Smooth muscle cell (in vitro differentiated cells): ENCODE measurements around the gene THSD4. TPM values are rescaled to one million over a fixed set of nuclear protein-coding genes. Genes with fewer than 3 reads are reported as not detected.

ENCODE experiments used
- DNase-seq: peaks from one replicate; lab custom pipeline; 2025; ENCODE audit not compliant: unreplicated experiment; lab: John Stamatoyannopoulos, UW
- H2AFZ ChIP-seq: fragments of 200-600 bp; sonication (generic); 2 replicates; pipeline ENCODE4 v1.6.0; 2016; ENCODE audit warnings: antibody characterized with exemption, low read depth, mild to moderate bottlenecking
- H3F3A ChIP-seq: fragments of 200-600 bp; sonication (generic); 2 replicates; pipeline ENCODE4 v1.6.0; 2017; ENCODE audit warnings: antibody characterized with exemption, low read depth
- H3K27ac ChIP-seq: fragments of 200-600 bp; sonication (generic); 2 replicates; pipeline ENCODE4 v1.5.1; 2016; ENCODE audit warnings: low read depth, mild to moderate bottlenecking
- H3K27me3 ChIP-seq: fragments of 200-600 bp; sonication (generic); 2 replicates; pipeline ENCODE4 v1.6.1; 2016; ENCODE audit warnings: low read depth, mild to moderate bottlenecking
- H3K36me3 ChIP-seq: fragments of 200-600 bp; sonication (generic); 2 replicates; pipeline ENCODE4 v1.5.1; 2016; ENCODE audit warnings: low read depth
- H3K4me1 ChIP-seq: fragments of 200-600 bp; sonication (generic); 2 replicates; pipeline ENCODE4 v1.5.1; 2016; ENCODE audit warnings: low read depth
- H3K4me2 ChIP-seq: fragments of 200-600 bp; sonication (generic); 2 replicates; pipeline ENCODE4 v1.6.0; 2016; ENCODE audit warnings: mild to moderate bottlenecking
- H3K4me3 ChIP-seq: fragments of 200-600 bp; sonication (generic); 2 replicates; pipeline ENCODE4 v1.5.1; 2016; ENCODE audit warnings: mild to moderate bottlenecking
- H3K79me2 ChIP-seq: fragments of 200-600 bp; sonication (generic); 2 replicates; pipeline ENCODE4 v1.6.0; 2016; ENCODE audit warnings: low read depth, mild to moderate bottlenecking
- H3K9ac ChIP-seq: fragments of 200-600 bp; sonication (generic); 2 replicates; pipeline ENCODE4 v1.6.0; 2016; ENCODE audit warnings: low read depth
- H3K9me3 ChIP-seq: fragments of 200-600 bp; sonication (generic); replicated peaks from 2 replicates; pipeline ENCODE4 v1.5.1; 2016; ENCODE audit warnings: low read depth
- H4K20me1 ChIP-seq: fragments of 200-600 bp; sonication (generic); 2 replicates; pipeline ENCODE4 v1.6.0; 2016; ENCODE audit warnings: low read depth
- WGBS: methylation state at CpG from one replicate; pipeline ENCODE4 v1.1.7; 2016; ENCODE audit warnings: low lambda C conversion rate; 5-methylcytosine and 5-hydroxymethylcytosine counted together
- polyA plus RNA-seq: library from polyadenylated mRNA; unstranded; fragments of >200 nt; fragmentation: Nextera tagmentation; extraction: Ambion mirVana; gene quantifications from 2 replicates; pipeline ENCODE4 v1.2.1, GENCODE V29; 2016
- total RNA-seq: library from RNA; depleted of rRNA; stranded (reverse); fragments of >200 nt; gene quantifications from 2 replicates; pipeline ENCODE4 v1.2.3, GENCODE V29; 2014
- TF ChIP-seq, protein P1 (sequence below): fragments of 200-600 bp; sonication (generic); IDR thresholded peaks from 2 replicates; pipeline ENCODE4 v1.5.1; 2017; ENCODE audit warnings: borderline replicate concordance, mild to moderate bottlenecking, antibody characterized with exemption; ENCODE audit not compliant: insufficient read depth, poor library complexity, severe bottlenecking

The THSD4 gene
- total and polyA plus RNA-seq, 2 experiments from 2014 or later: 2.5 to 4.1 TPM

DNA sequence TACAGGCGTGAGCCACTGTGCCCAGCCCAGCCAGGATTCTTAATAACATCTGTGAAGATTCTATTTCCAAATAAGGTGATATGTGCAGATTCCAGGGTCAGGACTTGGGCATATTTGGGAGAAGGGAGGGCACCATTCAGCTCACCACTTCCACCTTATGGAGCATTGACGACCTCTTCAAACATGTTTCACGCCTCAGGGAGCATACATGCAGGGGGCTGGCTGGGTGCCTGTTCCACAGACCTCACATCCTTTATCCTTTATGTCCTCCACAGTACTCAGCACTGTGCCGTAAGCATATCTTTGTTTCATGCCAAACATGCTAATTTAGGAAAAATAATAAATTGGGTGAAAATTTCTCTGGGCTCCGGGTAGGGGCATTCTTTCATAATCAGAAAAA lies 229.0 kb downstream of the THSD4 start:
- no peaks in the 10 kb centered on the region for H3K36me3 ChIP-seq
- H2AFZ ChIP-seq: no peak overlapping the region
- no peak for DNase-seq
- H3K4me1 ChIP-seq: no peaks in the 10 kb centered on the region
- H3K4me3 ChIP-seq: no peak overlapping the region
- H3F3A ChIP-seq: no peaks in the 10 kb centered on the region
- H3K27me3 ChIP-seq: no peaks in the 10 kb centered on the region
- 96% methylated on average over 5 of the region's 5 CpGs for WGBS
- no peaks in the 10 kb centered on the region for H4K20me1 ChIP-seq
- no peak overlapping the region for H3K9ac ChIP-seq
- no peaks in the 10 kb centered on the region for H3K79me2 ChIP-seq
- TF ChIP-seq, protein P1, sequence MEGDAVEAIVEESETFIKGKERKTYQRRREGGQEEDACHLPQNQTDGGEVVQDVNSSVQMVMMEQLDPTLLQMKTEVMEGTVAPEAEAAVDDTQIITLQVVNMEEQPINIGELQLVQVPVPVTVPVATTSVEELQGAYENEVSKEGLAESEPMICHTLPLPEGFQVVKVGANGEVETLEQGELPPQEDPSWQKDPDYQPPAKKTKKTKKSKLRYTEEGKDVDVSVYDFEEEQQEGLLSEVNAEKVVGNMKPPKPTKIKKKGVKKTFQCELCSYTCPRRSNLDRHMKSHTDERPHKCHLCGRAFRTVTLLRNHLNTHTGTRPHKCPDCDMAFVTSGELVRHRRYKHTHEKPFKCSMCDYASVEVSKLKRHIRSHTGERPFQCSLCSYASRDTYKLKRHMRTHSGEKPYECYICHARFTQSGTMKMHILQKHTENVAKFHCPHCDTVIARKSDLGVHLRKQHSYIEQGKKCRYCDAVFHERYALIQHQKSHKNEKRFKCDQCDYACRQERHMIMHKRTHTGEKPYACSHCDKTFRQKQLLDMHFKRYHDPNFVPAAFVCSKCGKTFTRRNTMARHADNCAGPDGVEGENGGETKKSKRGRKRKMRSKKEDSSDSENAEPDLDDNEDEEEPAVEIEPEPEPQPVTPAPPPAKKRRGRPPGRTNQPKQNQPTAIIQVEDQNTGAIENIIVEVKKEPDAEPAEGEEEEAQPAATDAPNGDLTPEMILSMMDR: no peak
- no peak overlapping the region for H3K4me2 ChIP-seq
- no peak overlapping the region for H3K27ac ChIP-seq
- H3K9me3 ChIP-seq: no peaks in the 10 kb centered on the region

DNA sequence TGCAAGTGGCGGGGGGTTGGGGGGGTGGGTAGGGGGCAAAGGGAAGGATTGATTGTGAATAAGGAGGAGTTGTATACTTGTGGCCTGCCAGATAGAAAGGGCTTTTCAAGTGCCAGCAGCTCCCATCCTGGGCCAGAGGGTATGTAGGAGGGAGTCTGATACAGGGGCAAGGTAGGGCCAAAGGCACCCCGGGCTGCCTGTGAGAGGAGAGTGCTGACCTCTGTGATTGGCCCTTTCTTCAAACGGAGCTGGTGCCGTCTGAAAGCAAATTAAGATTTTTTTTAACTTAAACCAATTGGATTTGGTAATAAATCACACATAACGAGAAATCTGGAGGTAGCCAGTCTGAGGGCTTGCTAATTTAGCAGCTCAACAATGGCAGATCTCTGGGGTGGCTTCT lies 229.9 kb downstream of the THSD4 start:
- Histone ChIP-seq H3K4me2 (no peak overlapping the region), H4K20me1 (no peaks in the 10 kb centered on the region), H3K9me3 (no peaks in the 10 kb centered on the region), H3F3A (no peaks in the 10 kb centered on the region), H3K27me3 (no peaks in the 10 kb centered on the region), H3K4me1 (no peaks in the 10 kb centered on the region), H3K79me2 (no peaks in the 10 kb centered on the region), H3K27ac (no peak overlapping the region), H3K36me3 (no peaks in the 10 kb centered on the region), H2AFZ (no peak overlapping the region), H3K9ac (no peak overlapping the region), H3K4me3 (no peak overlapping the region)
- no peak for DNase-seq
- WGBS: 71% methylated on average over 5 of the region's 5 CpGs
- TF ChIP-seq, protein P1: no peak

DNA sequence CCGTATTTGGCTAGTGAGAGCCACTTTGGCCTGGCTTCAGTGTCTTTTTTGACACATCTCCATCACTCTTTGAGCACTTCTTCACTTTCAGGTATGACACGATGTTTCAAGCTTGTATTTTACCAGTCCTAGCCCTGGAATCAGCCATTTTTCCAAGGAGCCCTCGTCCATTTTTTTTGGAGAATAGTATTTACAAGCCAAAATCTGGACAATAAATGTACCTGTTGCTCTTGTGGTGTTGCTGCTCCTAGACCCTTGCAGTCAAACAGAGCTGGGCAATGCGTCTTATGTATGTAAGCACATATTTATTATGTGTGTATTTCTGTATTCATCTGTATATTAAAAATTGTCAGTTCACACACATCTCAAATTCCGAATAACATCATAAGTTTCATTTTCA lies 231.2 kb downstream of the THSD4 start:
- Histone ChIP-seq H3K27ac (no peak overlapping the region), H3K27me3 (no peaks in the 10 kb centered on the region), H3K9ac (no peak overlapping the region), H3K4me3 (no peak overlapping the region), H4K20me1 (no peaks in the 10 kb centered on the region), H2AFZ (no peak overlapping the region), H3K4me1 (no peaks in the 10 kb centered on the region), H3K79me2 (no peaks in the 10 kb centered on the region), H3K4me2 (no peak overlapping the region), H3K36me3 (no peaks in the 10 kb centered on the region), H3K9me3 (no peaks in the 10 kb centered on the region), H3F3A (no peaks in the 10 kb centered on the region)
- TF ChIP-seq, protein P1: no peak
- WGBS: 96% methylated on average over 5 of the region's 5 CpGs
- DNase-seq: no peak

DNA sequence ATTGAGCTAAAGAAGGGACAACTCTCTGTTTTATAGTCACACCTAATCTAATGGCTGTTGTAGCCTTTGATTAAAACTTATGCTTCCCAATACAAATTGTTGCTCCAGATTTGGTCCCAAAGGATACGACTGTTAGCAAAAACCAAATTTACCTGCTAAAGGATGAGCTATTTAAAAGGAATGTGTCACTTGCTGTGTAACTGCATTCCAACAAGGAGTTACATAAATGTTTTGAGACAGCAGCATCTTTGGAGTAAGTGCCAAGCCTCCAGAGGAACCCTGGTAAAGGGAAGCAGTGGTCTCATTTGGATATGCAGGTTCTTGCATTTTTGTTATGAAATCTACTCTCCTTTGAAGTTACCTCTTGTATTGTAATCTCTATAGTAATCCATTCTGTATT lies 233.3 kb downstream of the THSD4 start:
- WGBS: 62% methylated on average over 1 of the region's 1 CpG
- Histone ChIP-seq H3K4me1 (no peaks in the 10 kb centered on the region), H2AFZ (no peak overlapping the region), H3K36me3 (no peaks in the 10 kb centered on the region), H3K9me3 (no peaks in the 10 kb centered on the region), H4K20me1 (no peaks in the 10 kb centered on the region), H3K79me2 (no peaks in the 10 kb centered on the region), H3K9ac (no peak overlapping the region), H3K27ac (no peak overlapping the region), H3K27me3 (no peaks in the 10 kb centered on the region), H3F3A (no peaks in the 10 kb centered on the region), H3K4me3 (no peak overlapping the region), H3K4me2 (no peak overlapping the region)
- no peak for DNase-seq
- TF ChIP-seq, protein P1: no peak
